Measurements from ENCODE around the gene IRAK2. TPM values are rescaled to one million over a fixed set of nuclear protein-coding genes. Genes with fewer than 3 reads are reported as not detected.
"Not testable (repeated sequence)": the region's sequence is repeated elsewhere in the genome, so short reads cannot be mapped to it uniquely, and the experiment has no call there.

The IRAK2 gene
- total RNA-seq, 2 experiments from 2014 or later: 3.9 to 4.0 TPM

DNA sequence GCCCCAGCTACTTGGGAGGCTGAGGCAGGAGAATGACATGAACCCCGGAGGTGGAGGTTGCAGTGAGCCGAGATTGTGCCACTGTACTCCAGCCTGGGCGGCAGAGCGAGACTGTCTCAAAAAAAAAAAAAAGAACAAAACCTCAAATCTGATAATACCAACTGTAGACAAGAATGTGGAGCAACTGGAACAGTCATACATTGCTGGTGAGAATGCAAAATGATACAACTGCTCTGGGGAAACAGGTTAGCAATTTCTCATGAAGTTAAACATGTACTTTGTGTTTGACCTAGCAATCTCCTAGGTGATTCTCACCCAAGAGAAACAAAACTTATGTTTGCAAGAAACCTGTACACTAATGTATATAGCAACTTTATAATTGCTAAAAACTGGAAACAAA lies 27.5 kb upstream of the IRAK2 start:
- intact Hi-C loops (cut with DNase I, micrococcal nuclease): no loop called here
- no peak for DNase-seq
- no peak for ATAC-seq
- no peaks in the 10 kb centered on the region for H3K27me3 Mint-ChIP-seq
- CTCF ChIA-PET: interaction anchor here (0.6 kb wide), 1 partner anchor 52 kb away, joined by 3 read pairs; no protein-coding TSS in a partner anchor
- peaks cover 1% of the 10 kb centered on the region for H3K36me3 Mint-ChIP-seq (ENCODE audit: low read depth)
- H3K4me3 Mint-ChIP-seq: no peak overlapping the region
- POLR2A ChIA-PET: no interaction called here
- no peak overlapping the region for H3K27ac Mint-ChIP-seq
- peaks cover 2% of the 10 kb centered on the region for H3K9me3 Mint-ChIP-seq (ENCODE audit: low read depth)
- H3K4me1 Mint-ChIP-seq: no peaks in the 10 kb centered on the region

DNA sequence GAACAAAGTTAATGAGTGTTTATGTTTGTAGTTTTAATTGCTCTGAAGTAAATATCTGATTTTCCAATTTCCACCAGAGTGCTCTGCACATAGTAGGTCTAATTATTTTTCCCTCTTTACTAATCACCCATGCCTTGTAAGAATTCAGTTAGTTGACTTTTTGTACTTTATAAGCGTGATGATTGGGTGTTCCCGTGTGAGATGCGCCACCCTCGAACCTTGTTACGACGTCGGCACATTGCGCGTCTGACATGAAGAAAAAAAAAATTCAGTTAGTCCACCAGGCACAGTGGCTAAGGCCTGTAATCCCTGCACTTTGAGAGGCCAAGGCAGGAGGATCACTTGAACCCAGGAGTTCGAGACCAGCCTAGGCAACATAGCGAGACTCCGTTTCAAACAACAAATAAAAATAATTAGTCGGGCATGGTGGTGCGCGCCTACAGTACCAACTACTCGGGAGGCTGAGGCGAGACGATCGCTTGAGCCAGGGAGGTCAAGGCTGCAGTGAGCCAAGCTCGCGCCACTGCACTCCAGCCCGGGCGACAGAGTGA lies 23.6 kb upstream of the IRAK2 start:
- intact Hi-C loops (cut with DNase I, micrococcal nuclease): loop anchor here (1.0 to 5.0 kb wide), 10 partner anchors 26 to 744 kb away; partner anchors contain the start of genes TATDN2 (in 2 of the 2), BRK1 (in 1 of the 2), CRELD1 (in 1 of the 2) and EMC3 (in 1 of the 2)
- peaks cover 21% of the 10 kb centered on the region for H3K4me1 Mint-ChIP-seq
- no peaks in the 10 kb centered on the region for H3K9me3 Mint-ChIP-seq (ENCODE audit: low read depth)
- H3K36me3 Mint-ChIP-seq (ENCODE audit: low read depth): peaks cover 24% of the 10 kb centered on the region
- H3K27ac Mint-ChIP-seq: peak overlapping the region; percentile 89
- ATAC-seq (no peak), DNase-seq (peak; percentile 8)
- peak overlapping the region; percentile 97 for H3K4me3 Mint-ChIP-seq
- CTCF ChIA-PET: interaction anchor here (0.6 to 1.0 kb wide), 4 partner anchors 15 to 250 kb away, joined by 3 to 5 read pairs (median 4); partner anchors contain the start of gene JAGN1
- POLR2A ChIA-PET: interaction anchor here (0.6 to 1.5 kb wide), 4 partner anchors 51 to 210 kb away, joined by 3 to 5 read pairs (median 3); partner anchors contain the start of gene TATDN2
- H3K27me3 Mint-ChIP-seq: no peaks in the 10 kb centered on the region

DNA sequence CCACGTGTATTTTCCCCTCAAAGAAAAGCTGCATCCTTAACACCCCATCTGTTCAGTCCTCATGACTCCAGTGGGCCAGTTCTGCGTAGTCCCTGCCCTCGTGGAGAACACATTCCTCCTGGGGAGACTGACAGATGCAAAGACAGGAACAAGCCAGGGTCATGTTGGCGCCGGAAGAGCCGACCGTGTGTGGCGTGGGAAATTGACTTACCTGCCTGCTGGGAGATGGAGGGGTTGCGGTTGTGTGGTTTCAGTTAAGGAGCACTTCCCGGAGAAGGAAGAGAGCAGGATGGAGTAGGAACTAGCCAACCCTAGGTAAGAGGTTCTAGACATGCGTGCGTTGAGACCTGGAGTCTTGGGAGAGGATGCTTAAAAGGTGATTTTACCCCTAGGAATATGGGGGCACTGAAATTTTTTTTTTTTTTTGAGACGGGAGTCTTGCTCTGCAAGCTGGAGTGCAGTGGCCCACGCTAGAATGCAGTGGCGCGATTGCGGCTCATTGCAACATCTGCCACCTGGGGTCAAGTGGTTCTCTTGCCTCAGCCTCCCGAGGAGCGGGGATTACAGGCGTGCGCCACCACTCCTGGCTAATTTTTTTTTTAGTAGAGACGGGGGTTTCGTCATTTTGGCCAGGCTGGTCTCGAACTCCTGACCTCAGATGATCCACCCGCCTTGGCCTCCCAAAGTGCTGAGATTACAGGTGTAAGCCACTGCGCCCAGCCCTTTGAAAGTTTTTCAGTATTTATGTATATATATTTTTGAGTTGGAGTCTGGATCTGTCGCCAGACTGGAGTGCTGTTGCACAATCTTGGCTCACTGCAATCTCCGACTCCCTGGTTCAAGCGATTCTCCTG lies 21.8 kb upstream of the IRAK2 start:
- intact Hi-C loops (cut with DNase I, micrococcal nuclease): loop anchor here (1.0 to 5.0 kb wide), 6 partner anchors 21 to 746 kb away; partner anchors contain the start of genes IRAK2 (in 1 of the 2), SETD5 (in 1 of the 2) and TATDN2 (in 1 of the 2)
- CTCF ChIA-PET: interaction anchor here (0.6 to 1.7 kb wide), 4 partner anchors 8 to 119 kb away, joined by 3 to 4 read pairs (median 3); no protein-coding TSS in a partner anchor
- no peaks in the 10 kb centered on the region for H3K27me3 Mint-ChIP-seq
- no peaks in the 10 kb centered on the region for H3K9me3 Mint-ChIP-seq (ENCODE audit: low read depth)
- H3K27ac Mint-ChIP-seq: peak overlapping the region; percentile 89
- POLR2A ChIA-PET: interaction anchor here (0.7 to 1.5 kb wide), 3 partner anchors 13 to 105 kb away, joined by 3 to 7 read pairs (median 5); partner anchors contain the start of gene TATDN2
- ATAC-seq (peak; percentile 15), DNase-seq (peak; percentile 57)
- H3K36me3 Mint-ChIP-seq (ENCODE audit: low read depth): peaks cover 32% of the 10 kb centered on the region
- H3K4me3 Mint-ChIP-seq: peak overlapping the region; percentile 97
- peaks cover 28% of the 10 kb centered on the region for H3K4me1 Mint-ChIP-seq

DNA sequence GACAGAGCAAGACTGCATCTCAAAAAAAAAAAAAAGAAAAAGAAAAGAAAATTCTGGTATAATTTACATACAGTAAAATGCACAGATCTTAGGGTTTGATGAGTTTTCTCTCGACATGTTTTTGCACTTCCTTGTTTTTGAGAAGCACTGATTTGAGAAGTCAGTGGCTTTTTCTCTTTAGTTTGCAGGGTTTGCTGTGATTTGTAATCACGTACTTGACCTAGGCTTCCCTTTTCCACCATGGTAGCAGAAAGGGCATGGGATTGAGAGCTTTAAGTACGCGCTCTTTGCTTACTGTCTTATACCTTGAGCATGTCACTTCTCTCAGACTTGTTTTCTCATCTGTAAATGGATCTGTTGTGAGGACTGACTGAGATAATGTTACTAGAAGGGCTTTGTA lies 19.0 kb upstream of the IRAK2 start:
- Mint-ChIP-seq H3K27me3 (no peaks in the 10 kb centered on the region), H3K4me1 (peaks cover 34% of the 10 kb centered on the region), H3K36me3 (ENCODE audit: low read depth) (peaks cover 54% of the 10 kb centered on the region), H3K27ac (peak overlapping the region; percentile 40), H3K4me3 (peak overlapping the region; percentile 46), H3K9me3 (ENCODE audit: low read depth) (no peaks in the 10 kb centered on the region)
- CTCF ChIA-PET: interaction anchor here (0.6 to 0.8 kb wide), 2 partner anchors 56 to 110 kb away, joined by 3 read pairs; no protein-coding TSS in a partner anchor
- ATAC-seq (no peak), DNase-seq (no peak)
- POLR2A ChIA-PET: no interaction called here
- intact Hi-C loops (cut with DNase I, micrococcal nuclease): no loop called here

DNA sequence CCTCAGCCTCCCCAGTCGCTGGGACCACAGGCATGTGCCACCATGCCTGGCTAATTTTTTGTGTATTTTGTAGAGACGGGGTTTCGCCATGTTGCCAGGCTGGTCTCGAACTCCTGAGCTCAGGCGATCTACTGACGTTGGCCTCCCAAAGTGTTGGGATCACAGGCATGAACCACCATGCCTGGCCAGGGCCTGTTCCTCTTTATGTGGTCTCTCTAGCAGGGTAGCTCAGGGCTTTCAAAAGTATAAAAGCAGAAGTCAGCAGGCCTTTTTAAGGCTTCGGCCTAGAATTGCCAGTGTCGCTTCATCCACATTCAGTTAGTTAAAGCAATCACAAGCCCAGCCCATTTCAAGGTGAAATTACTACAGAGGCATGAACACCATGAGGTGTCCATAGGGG lies 15.5 kb upstream of the IRAK2 start:
- H3K27ac Mint-ChIP-seq: peak overlapping the region; percentile 3
- ATAC-seq: no peak
- CTCF ChIA-PET: no interaction called here

DNA sequence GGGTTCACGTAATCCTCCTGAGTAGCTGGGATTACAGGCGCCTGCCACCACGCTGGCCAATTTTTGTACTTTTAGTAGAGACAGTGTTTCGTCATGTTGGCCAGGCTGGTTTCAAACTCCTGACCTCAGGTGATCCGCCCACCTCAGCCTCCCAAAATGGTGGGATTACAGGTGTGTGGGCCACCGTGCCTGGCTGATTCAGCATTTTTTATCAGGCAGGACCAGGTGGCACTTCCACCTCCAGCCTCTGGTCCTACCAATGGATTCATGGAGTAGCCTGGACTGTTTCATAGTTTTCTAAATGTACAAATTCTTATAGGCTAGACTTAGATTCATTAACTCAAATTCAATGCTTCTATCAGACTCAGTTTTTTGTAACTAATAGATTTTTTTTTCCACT lies 13.7 kb upstream of the IRAK2 start:
- Mint-ChIP-seq H3K27me3 (no peaks in the 10 kb centered on the region), H3K27ac (no peak overlapping the region), H3K4me3 (no peak overlapping the region), H3K36me3 (ENCODE audit: low read depth) (peaks cover 55% of the 10 kb centered on the region), H3K4me1 (peaks cover 14% of the 10 kb centered on the region), H3K9me3 (ENCODE audit: low read depth) (no peaks in the 10 kb centered on the region)
- intact Hi-C loops (cut with DNase I, micrococcal nuclease): no loop called here
- ATAC-seq (no peak), DNase-seq (no peak)
- ChIA-PET POLR2A (no interaction called here), CTCF (interaction anchor here (0.9 kb wide), 1 partner anchor 113 kb away, joined by 4 read pairs; no protein-coding TSS in a partner anchor)

More for the DNA sequence above, 15.5 kb upstream of the IRAK2 start:
- POLR2A ChIA-PET: interaction anchor here (0.6 kb wide), 2 partner anchors 8 to 162 kb away, joined by 5 to 6 read pairs; no protein-coding TSS in a partner anchor
- H3K4me1 Mint-ChIP-seq: peaks cover 21% of the 10 kb centered on the region
- DNase-seq: no peak
- H3K9me3 Mint-ChIP-seq (ENCODE audit: low read depth): no peaks in the 10 kb centered on the region
- H3K27me3 Mint-ChIP-seq: no peaks in the 10 kb centered on the region
- peaks cover 54% of the 10 kb centered on the region for H3K36me3 Mint-ChIP-seq (ENCODE audit: low read depth)
- intact Hi-C loops (cut with DNase I, micrococcal nuclease): no loop called here
- H3K4me3 Mint-ChIP-seq: no peak overlapping the region

DNA sequence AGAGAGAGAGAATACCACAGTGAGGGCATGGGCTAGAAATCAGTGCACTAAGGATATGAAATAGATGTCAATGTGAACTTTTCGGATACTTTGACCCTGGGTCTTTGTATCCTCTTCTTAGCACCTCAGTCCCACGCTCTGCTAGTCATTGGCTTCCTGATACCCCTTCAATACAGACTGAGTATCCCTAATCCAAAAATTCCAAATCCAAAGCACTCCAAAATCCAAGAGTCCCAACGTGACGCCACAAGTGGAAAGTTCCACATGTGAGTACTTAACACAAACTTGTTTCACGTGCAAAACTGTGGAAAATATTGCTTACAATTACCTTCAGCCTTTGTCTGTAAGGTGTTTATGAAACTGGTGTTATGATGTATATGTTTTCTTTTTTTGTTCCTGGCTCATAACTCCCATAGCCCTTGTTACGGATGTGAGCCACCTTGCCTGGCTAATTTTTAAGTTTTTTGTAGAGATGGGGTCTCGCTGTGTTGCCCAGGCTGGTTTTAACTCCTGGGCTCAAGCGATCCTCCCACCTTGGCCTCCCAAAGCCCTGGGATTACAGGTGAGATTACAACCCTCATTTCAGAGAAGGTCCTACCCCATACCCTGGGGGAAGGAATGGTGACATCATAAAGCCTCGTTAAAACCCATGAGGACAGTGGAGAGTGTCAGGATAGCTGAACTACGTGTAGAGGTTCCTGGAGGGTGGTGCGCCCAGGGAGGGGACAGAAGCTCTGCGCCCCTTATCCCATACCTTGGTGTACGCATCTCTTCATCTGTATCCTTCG lies 10.2 kb upstream of the IRAK2 start:
- CTCF ChIA-PET: interaction anchor here (1.0 kb wide), 1 partner anchor 10 kb away, joined by 3 read pairs; no protein-coding TSS in a partner anchor
- H3K27ac Mint-ChIP-seq: no peak overlapping the region
- peaks cover 37% of the 10 kb centered on the region for H3K36me3 Mint-ChIP-seq (ENCODE audit: low read depth)
- ATAC-seq: peak; percentile 44
- H3K27me3 Mint-ChIP-seq: no peaks in the 10 kb centered on the region
- POLR2A ChIA-PET: no interaction called here
- no peak overlapping the region for H3K4me3 Mint-ChIP-seq
- intact Hi-C loops (cut with DNase I, micrococcal nuclease): no loop called here
- peaks cover 1% of the 10 kb centered on the region for H3K4me1 Mint-ChIP-seq
- no peak for DNase-seq
- no peaks in the 10 kb centered on the region for H3K9me3 Mint-ChIP-seq (ENCODE audit: low read depth)

DNA sequence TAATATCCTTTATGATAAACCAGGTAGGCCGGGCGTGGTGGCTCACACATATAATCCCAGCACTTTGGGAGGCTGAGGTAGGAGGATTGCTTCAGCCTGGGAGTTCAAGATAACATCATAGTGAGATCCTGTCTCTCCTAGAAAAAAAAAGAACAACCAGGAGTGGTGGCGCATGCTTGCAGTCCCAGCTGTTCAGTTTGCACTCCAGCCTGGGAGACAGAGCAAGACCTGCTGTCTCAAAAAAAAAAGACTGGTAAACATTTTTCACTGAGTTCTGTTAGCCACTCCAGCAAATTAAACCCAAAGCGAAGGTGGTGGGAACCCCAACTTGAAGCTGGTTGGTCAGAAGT lies 9.6 kb upstream of the IRAK2 start:
- no peak overlapping the region for H3K27ac Mint-ChIP-seq
- peaks cover 32% of the 10 kb centered on the region for H3K36me3 Mint-ChIP-seq (ENCODE audit: low read depth)
- CTCF ChIA-PET: interaction anchor here (1.0 kb wide), 1 partner anchor 9 kb away, joined by 3 read pairs; no protein-coding TSS in a partner anchor

DNA sequence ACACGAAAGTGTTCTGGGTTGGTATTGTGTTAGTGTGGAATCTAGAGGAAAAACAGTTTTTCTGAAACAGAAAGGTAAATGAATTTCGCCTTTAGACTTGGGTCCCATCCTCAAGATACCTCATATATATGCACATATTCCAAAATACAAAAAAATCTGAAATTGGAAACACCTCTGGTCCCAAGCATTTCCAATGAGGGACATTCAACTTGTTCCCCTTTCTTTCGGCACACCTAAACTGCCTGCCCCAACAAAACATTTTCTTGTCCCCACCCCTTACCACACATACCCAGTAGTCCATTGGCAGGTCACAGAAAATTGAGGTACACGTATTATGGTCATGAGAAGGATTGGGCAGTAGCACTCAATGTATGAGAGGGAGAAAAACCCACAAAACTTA lies 9.1 kb upstream of the IRAK2 start:
- DNase-seq: no peak
- H3K27ac Mint-ChIP-seq: no peak overlapping the region
- H3K4me1 Mint-ChIP-seq: peaks cover 1% of the 10 kb centered on the region
- ATAC-seq: no peak
- H3K9me3 Mint-ChIP-seq (ENCODE audit: low read depth): no peaks in the 10 kb centered on the region
- H3K36me3 Mint-ChIP-seq (ENCODE audit: low read depth): peaks cover 26% of the 10 kb centered on the region
- intact Hi-C loops (cut with DNase I, micrococcal nuclease): no loop called here
- H3K4me3 Mint-ChIP-seq: no peak overlapping the region
- ChIA-PET CTCF (interaction anchor here (1.0 kb wide), 1 partner anchor 8 kb away, joined by 3 read pairs; no protein-coding TSS in a partner anchor), POLR2A (interaction anchor here (0.6 kb wide), 1 partner anchor 215 kb away, joined by 12 read pairs; no protein-coding TSS in a partner anchor)
- no peaks in the 10 kb centered on the region for H3K27me3 Mint-ChIP-seq

More for the DNA sequence above, 9.6 kb upstream of the IRAK2 start:
- Mint-ChIP-seq H3K4me1 (peaks cover 1% of the 10 kb centered on the region), H3K9me3 (ENCODE audit: low read depth) (no peaks in the 10 kb centered on the region), H3K4me3 (no peak overlapping the region), H3K27me3 (no peaks in the 10 kb centered on the region)
- POLR2A ChIA-PET: interaction anchor here (0.6 kb wide), 1 partner anchor 215 kb away, joined by 12 read pairs; no protein-coding TSS in a partner anchor
- no peak for DNase-seq
- intact Hi-C loops (cut with DNase I, micrococcal nuclease): no loop called here
- ATAC-seq: no peak

DNA sequence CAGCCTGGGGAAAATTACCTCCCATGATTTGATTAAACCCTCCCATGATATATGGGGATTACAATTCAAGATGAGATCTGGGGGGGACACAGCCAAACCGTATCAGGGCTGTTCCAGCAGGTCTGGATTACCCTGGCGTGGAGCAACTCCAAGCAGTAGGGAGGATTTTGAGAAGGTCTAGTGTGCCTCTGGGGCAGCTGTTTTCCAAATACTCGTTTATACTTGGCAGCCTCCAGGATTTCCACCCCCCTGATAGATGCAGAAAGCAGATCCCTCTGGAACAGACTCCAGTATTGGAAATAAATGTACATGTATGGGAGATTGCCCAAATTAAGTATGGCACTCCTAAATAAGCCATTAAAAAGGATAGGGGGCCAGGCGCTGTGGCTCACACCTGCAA lies 7.7 kb upstream of the IRAK2 start:
- CTCF ChIA-PET: no interaction called here
- no peak overlapping the region for H3K4me3 Mint-ChIP-seq
- no peak for DNase-seq
- no peaks in the 10 kb centered on the region for H3K27me3 Mint-ChIP-seq
- POLR2A ChIA-PET: no interaction called here
- peaks cover 15% of the 10 kb centered on the region for H3K36me3 Mint-ChIP-seq (ENCODE audit: low read depth)
- peaks cover 1% of the 10 kb centered on the region for H3K4me1 Mint-ChIP-seq
- no peak for ATAC-seq
- H3K9me3 Mint-ChIP-seq (ENCODE audit: low read depth): no peaks in the 10 kb centered on the region
- intact Hi-C loops (cut with DNase I, micrococcal nuclease): no loop called here
- H3K27ac Mint-ChIP-seq: no peak overlapping the region

DNA sequence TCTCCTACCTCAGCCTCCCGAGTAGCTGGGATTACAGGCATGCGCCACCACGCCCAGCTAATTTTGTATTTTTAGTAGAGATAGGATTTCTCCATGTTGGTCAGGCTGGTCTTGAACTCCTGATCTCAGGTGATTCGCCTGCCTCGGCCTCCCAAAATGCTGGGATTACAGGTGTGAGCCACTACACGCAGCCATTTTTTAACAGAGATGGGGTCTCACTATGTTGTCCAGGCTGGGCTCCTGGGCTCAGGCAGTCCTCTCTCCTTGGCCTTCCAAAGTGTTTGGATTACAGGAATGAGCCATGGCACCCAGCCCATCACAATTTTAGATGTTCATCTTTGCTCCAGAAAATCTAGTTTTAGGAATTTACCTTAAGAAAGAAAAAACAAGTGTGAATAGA lies 6.2 kb upstream of the IRAK2 start:
- H3K4me1 Mint-ChIP-seq; H3K9me3 Mint-ChIP-seq (ENCODE audit: low read depth); POLR2A ChIA-PET; H3K27ac Mint-ChIP-seq; H3K4me3 Mint-ChIP-seq; ATAC-seq; DNase-seq; H3K27me3 Mint-ChIP-seq; intact Hi-C loops (cut with DNase I, micrococcal nuclease): not testable (repeated sequence)
- CTCF ChIA-PET: interaction anchor here (1.2 kb wide), 1 partner anchor 34 kb away, joined by 3 read pairs; no protein-coding TSS in a partner anchor
- peaks cover 10% of the 10 kb centered on the region for H3K36me3 Mint-ChIP-seq (ENCODE audit: low read depth)
